Ishikawa (cell line): Measurements from ENCODE around the gene CNPPD1.

Experiments used
- CEBPB ChIP-seq: IDR thresholded peaks from 2 replicates; pipeline ENCODE4 v1.6.1; 2012
- CREB1 ChIP-seq: IDR thresholded peaks from 2 replicates; pipeline ENCODE4 v1.6.1; 2012; ENCODE audit warnings: low read depth
- EGR1 ChIP-seq: IDR thresholded peaks from 2 replicates; pipeline ENCODE4 v1.6.1; 2012
- EP300 ChIP-seq: IDR thresholded peaks from 2 replicates; pipeline ENCODE4 v1.6.1; 2012; ENCODE audit warnings: borderline replicate concordance
- FOXM1 ChIP-seq: IDR thresholded peaks from 2 replicates; pipeline ENCODE4 v1.6.1; 2012; ENCODE audit warnings: low read depth, borderline replicate concordance
- NFIC ChIP-seq: IDR thresholded peaks from 2 replicates; pipeline ENCODE4 v1.6.1; 2012
- RAD21 ChIP-seq: IDR thresholded peaks from 2 replicates; pipeline ENCODE4 v1.6.1; 2012; ENCODE audit warnings: low read depth
- TAF1 ChIP-seq: IDR thresholded peaks from 2 replicates; pipeline ENCODE4 v1.6.1; 2012; ENCODE audit warnings: low read depth, mild to moderate bottlenecking
- TCF12 ChIP-seq: IDR thresholded peaks from 2 replicates; pipeline ENCODE4 v1.6.1; 2012; ENCODE audit warnings: low read depth
- TEAD4 ChIP-seq: IDR thresholded peaks from 2 replicates; pipeline ENCODE4 v1.6.1; 2012
- YY1 ChIP-seq: IDR thresholded peaks from 2 replicates; pipeline ENCODE4 v1.6.1; 2012; ENCODE audit warnings: low read depth
- ZBTB7A ChIP-seq: IDR thresholded peaks from 2 replicates; pipeline ENCODE4 v1.6.1; 2012; ENCODE audit warnings: low read depth
- TF ChIP-seq, protein P1 (sequence below): IDR thresholded peaks from 2 replicates; pipeline ENCODE4 v1.6.1; 2012
- TF ChIP-seq, protein P2 (sequence below): IDR thresholded peaks from 2 replicates; pipeline ENCODE4 v1.6.1; 2012; ENCODE audit warnings: low read depth, mild to moderate bottlenecking
- TF ChIP-seq, protein P3 (sequence below): IDR thresholded peaks from 2 replicates; pipeline ENCODE4 v1.6.1; 2012

The CNPPD1 gene

DNA sequence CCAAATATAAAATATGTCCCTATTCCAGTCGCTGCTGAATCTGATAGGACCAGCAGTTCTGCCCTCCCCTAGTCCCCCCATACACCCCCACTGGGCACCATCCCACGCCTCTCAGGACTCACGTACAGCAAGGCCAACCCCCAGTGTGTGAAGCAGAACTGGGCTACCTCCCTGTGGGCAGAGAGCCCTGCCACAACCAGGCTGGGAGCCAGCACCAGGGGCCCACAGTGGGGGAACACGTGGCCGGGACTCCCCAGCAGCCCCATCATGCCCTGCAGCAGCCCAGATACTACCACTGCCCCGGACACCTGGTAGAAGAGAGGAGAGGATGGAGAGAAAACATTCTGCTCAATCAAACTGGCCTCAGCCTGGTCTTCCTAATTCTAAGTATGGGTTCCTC is 8.2 kb downstream of the CNPPD1 start:
- TF ChIP-seq NFIC: no peak
- TF ChIP-seq TCF12: no peak
- TF ChIP-seq TEAD4: no peak
- TF ChIP-seq, protein P1, sequence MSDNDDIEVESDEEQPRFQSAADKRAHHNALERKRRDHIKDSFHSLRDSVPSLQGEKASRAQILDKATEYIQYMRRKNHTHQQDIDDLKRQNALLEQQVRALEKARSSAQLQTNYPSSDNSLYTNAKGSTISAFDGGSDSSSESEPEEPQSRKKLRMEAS: no peak
- TF ChIP-seq CEBPB: no peak
- TF ChIP-seq, protein P2, sequence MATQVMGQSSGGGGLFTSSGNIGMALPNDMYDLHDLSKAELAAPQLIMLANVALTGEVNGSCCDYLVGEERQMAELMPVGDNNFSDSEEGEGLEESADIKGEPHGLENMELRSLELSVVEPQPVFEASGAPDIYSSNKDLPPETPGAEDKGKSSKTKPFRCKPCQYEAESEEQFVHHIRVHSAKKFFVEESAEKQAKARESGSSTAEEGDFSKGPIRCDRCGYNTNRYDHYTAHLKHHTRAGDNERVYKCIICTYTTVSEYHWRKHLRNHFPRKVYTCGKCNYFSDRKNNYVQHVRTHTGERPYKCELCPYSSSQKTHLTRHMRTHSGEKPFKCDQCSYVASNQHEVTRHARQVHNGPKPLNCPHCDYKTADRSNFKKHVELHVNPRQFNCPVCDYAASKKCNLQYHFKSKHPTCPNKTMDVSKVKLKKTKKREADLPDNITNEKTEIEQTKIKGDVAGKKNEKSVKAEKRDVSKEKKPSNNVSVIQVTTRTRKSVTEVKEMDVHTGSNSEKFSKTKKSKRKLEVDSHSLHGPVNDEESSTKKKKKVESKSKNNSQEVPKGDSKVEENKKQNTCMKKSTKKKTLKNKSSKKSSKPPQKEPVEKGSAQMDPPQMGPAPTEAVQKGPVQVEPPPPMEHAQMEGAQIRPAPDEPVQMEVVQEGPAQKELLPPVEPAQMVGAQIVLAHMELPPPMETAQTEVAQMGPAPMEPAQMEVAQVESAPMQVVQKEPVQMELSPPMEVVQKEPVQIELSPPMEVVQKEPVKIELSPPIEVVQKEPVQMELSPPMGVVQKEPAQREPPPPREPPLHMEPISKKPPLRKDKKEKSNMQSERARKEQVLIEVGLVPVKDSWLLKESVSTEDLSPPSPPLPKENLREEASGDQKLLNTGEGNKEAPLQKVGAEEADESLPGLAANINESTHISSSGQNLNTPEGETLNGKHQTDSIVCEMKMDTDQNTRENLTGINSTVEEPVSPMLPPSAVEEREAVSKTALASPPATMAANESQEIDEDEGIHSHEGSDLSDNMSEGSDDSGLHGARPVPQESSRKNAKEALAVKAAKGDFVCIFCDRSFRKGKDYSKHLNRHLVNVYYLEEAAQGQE: no peak

- no peak for TF ChIP-seq EP300
- no peak for TF ChIP-seq YY1
- no peak for TF ChIP-seq ZBTB7A
- no peak for TF ChIP-seq CEBPB
- no peak for TF ChIP-seq TAF1
- TF ChIP-seq, protein P2: no peak
- no peak for TF ChIP-seq TEAD4
- TF ChIP-seq, protein P3, sequence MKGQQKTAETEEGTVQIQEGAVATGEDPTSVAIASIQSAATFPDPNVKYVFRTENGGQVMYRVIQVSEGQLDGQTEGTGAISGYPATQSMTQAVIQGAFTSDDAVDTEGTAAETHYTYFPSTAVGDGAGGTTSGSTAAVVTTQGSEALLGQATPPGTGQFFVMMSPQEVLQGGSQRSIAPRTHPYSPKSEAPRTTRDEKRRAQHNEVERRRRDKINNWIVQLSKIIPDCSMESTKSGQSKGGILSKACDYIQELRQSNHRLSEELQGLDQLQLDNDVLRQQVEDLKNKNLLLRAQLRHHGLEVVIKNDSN: no peak
- TF ChIP-seq RAD21: no peak
- TF ChIP-seq NFIC: no peak
These were observed 8.7 kb downstream of the CNPPD1 start for GRCh38 chr2:219167997-219168396.

DNA sequence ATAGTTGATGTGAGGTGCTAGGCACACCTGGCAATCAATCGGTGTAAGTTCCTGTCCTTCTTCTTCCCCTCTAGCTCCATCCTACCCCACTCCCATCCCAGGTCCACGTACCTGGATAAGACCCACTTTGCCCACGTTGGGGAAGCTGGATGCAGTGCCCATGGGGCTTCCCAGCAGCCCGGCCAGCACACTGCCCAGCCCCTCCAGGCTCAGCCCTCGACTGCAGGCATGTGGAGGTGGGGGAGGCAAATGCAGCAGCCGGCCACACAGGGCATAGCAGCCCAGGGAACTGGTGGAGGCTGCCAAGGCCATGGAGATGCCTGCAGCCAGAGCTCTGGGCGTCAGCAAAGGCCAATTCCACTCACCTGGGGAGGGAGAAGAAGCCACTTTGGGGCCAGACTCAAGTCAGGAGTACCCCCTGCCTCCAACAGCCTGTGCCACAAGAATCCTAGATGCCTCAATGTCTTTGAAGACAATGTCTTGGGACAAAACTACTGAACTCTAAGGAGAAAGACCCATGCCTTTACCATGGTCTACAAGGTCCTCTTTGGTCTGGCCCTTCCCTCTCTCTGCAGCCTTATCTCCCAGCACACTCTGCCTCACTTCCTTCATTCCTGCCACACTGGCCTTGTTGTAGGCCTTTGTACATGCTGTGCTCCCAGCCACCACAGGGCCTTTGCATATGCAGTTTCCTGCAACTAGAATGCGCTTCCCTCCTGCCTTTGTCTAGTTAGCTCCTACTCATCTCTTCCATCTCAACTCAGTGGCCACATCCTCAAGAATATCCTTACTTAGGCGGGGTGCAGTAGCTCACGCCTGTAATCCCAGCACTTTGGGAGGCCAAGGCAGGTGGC is 11.4 kb downstream of the CNPPD1 start:
- no peak for TF ChIP-seq YY1
- TF ChIP-seq, protein P2: no peak
- TF ChIP-seq TEAD4: no peak
- TF ChIP-seq TAF1: no peak
- TF ChIP-seq EGR1: no peak
- TF ChIP-seq RAD21: no peak
- TF ChIP-seq, protein P3: no peak
- no peak for TF ChIP-seq FOXM1
- TF ChIP-seq, protein P1: no peak

- TF ChIP-seq TAF1 (no peak), NFIC (no peak), ZBTB7A (no peak), TEAD4 (no peak), EP300 (no peak), EGR1 (no peak), TCF12 (no peak), RAD21 (no peak), CEBPB (no peak), FOXM1 (no peak), YY1 (no peak), CREB1 (no peak)
- TF ChIP-seq, protein P2: no peak
- TF ChIP-seq, protein P3: no peak
- TF ChIP-seq, protein P1: no peak
These were observed 13.6 kb downstream of the CNPPD1 start for GRCh38 chr2:219163156-219163555.
